Stomach smooth muscle (tissue), 2 donors: ENCODE results near the gene PRR14L.
"Not testable (repeated sequence)": the region's sequence is repeated elsewhere in the genome, so short reads cannot be mapped to it uniquely, and the experiment has no call there.

Source experiments
- H3K27ac ChIP-seq: one replicate; pipeline ENCODE4 v1.7.0; 2013; ENCODE audit warnings: mild to moderate bottlenecking, low read length, inconsistent platforms
- H3K27me3 ChIP-seq, 2 donors: one replicate each; pipeline ENCODE4 v1.7.0; 2013; ENCODE audit warnings: low read length in 2 of 2; ENCODE audit not compliant: insufficient read depth in 2 of 2, control insufficient read depth in 1 of 2
- H3K36me3 ChIP-seq, 2 donors: one replicate each; pipeline ENCODE4 v1.7.0; 2013; ENCODE audit warnings: low read length in 2 of 2; ENCODE audit not compliant: control insufficient read depth in 2 of 2, insufficient read depth in 2 of 2
- H3K4me1 ChIP-seq: one replicate; pipeline ENCODE4 v1.7.0; 2013; ENCODE audit warnings: low read length; ENCODE audit not compliant: control insufficient read depth, insufficient read depth
- H3K4me3 ChIP-seq, 2 donors: one replicate each; pipeline ENCODE4 v1.7.0; 2013; ENCODE audit warnings: low read length in 2 of 2
- H3K9ac ChIP-seq, 2 donors: one replicate each; pipeline ENCODE4 v1.7.0; 2013; ENCODE audit warnings: low read length in 2 of 2, mild to moderate bottlenecking in 1 of 2
- H3K9me3 ChIP-seq, 2 donors: one replicate each; pipeline ENCODE4 v1.7.0; 2013; ENCODE audit warnings: low read length in 2 of 2; ENCODE audit not compliant: control insufficient read depth in 2 of 2
- donor health status: healthy.
- donor health status: Pancreatic carcinoma.

Gene PRR14L

DNA sequence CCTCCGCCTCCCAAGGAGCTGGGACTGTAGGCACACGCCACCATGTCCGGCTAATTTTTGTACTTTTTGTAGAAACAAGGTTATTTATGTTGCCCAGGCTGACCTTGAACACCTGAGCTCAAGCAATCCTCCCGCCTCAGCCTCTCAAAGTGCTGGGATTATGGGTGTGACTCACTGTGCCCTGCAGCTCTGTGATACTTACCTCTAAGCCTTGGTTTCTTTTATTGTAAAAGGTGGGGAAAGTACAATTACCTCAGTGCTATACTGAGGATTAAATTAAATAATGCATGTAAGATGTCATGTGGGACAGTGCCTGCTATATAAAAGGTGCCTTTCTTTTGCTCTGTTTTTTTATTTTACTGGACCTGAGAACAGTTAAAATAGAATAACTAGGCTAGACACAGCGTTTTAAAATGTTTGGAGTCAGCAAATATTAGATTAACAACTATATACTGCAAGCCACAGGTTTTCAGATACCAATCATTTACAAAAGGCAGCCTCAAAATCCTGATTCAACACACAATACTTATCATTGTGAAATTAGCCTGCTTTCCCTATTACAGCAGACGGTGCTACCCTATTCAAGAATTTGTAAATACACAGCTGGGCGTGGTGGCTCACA is 30.0 kb downstream of the PRR14L start:
- Histone ChIP-seq H3K27ac (no peak overlapping the region), H3K4me3 (no peak overlapping the region), H3K9ac (no peak overlapping the region), H3K4me1 (no peaks in the 10 kb centered on the region), H3K36me3 (peaks cover 31 to 44% of the 10 kb centered on the region in 2 donors), H3K27me3 (no peaks in the 10 kb centered on the region), H3K9me3 (no peaks in the 10 kb centered on the region)

DNA sequence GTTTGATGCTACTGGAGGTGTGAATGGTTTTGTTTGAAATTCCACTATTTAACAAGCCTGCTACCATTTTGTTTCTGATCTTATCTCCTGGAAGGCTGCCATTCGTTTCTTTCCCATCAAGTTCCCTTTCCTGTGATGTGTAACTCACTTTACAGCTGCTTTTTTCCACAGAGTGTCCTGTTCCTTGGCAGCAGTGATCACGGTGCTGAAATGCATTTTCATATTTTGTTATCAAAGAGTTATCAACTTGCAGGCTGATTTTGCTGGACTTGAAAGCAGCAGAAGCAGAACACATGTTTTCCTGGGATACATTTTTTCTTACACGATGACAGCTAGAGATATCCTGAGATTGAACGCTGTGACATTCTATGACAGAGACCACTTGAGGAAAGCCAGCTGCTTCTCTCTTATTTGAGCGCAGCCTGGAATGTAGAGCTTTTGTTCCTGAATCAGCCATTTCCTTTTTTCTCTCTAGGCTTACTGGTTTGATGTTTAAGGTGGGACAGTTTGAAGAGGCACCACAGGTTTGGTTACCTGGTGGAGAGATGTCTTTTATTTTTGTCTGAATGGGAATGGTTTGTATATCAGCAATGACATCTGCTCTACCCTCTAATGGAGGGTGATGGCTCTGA is 34.7 kb downstream of the PRR14L start:
- no peak overlapping the region for H3K27ac ChIP-seq
- no peaks in the 10 kb centered on the region for H3K27me3 ChIP-seq
- H3K4me3 ChIP-seq = no peak overlapping the region
- H3K9me3 ChIP-seq = no peaks in the 10 kb centered on the region
- H3K9ac ChIP-seq = no peak overlapping the region
- H3K36me3 ChIP-seq = peaks cover 41 to 42% of the 10 kb centered on the region in 2 donors
- no peaks in the 10 kb centered on the region for H3K4me1 ChIP-seq

DNA sequence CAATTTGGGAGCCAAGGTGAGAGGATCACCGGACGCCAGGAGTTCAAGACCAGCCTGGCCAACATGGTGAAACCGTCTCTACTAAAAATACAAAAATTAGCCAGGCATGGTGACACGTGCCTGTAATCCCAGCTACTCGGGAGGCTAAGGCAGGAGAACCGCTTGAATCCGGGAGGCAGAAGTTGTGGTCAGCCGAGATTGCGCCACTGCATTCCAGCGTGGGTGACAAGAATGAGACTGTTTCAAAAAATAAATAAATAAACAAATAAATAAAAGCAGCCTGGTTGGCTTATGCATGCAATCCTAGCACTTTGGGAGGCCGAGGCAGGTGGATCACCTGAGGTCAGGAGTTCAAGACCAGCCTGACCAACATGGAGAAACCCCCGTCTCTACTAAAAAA is 38.7 kb downstream of the PRR14L start:
- H3K4me1 ChIP-seq, H3K27ac ChIP-seq, H3K9me3 ChIP-seq, H3K4me3 ChIP-seq, H3K9ac ChIP-seq, H3K27me3 ChIP-seq: not testable (repeated sequence)
- peaks cover 30 to 37% of the 10 kb centered on the region in 2 donors for H3K36me3 ChIP-seq

DNA sequence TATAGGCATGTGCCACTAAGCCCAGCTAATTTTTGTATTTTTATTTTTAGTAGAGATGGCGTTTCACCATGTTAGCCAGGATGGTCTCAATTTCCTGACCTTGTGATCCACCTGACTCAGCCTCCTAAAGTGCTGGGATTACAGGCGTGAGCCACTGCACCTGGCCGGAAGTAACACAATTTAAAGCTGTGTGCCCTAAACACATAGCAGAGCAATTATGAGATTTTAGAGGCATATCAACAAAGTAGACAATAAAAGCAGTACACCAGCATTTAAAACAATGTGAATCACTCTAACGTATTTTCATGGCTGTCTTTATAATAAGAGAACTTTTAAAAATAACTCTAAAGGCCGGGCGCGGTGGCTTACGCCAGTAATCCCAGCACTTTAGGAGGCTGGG is 42.4 kb downstream of the PRR14L start:
- H3K27me3 ChIP-seq = no peaks in the 10 kb centered on the region
- no peak overlapping the region for H3K4me3 ChIP-seq
- H3K9ac ChIP-seq = no peak overlapping the region
- H3K4me1 ChIP-seq = no peaks in the 10 kb centered on the region
- H3K27ac ChIP-seq = no peak overlapping the region
- H3K9me3 ChIP-seq = no peaks in the 10 kb centered on the region
- H3K36me3 ChIP-seq = peaks cover 15 to 22% of the 10 kb centered on the region in 2 donors

DNA sequence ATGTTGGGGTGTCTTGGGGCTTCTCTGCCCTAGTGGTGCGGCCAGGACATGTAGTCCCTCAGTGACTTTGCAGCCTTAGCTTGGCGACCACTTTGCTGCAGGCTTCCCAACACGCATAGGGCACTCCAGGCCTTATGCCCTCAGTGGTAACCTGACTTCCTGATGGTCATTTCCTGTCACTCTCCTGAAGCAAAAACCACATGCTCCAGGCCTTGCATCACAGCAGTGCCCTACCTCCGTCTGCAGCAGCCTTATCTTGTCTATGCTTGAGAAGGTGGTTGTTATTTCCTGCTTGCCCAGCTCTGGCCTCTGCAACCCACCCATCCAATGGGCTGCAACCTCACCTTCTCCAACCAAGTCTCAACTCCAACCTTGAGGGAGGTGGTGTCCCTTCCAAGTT is 54.5 kb downstream of the PRR14L start:
- no peak overlapping the region for H3K27ac ChIP-seq
- H3K4me1 ChIP-seq = no peaks in the 10 kb centered on the region
- H3K9me3 ChIP-seq = no peaks in the 10 kb centered on the region
- H3K27me3 ChIP-seq = no peaks in the 10 kb centered on the region
- H3K4me3 ChIP-seq = no peak overlapping the region
- peaks cover 24 to 25% of the 10 kb centered on the region in 2 donors for H3K36me3 ChIP-seq
- H3K9ac ChIP-seq = no peak overlapping the region

DNA sequence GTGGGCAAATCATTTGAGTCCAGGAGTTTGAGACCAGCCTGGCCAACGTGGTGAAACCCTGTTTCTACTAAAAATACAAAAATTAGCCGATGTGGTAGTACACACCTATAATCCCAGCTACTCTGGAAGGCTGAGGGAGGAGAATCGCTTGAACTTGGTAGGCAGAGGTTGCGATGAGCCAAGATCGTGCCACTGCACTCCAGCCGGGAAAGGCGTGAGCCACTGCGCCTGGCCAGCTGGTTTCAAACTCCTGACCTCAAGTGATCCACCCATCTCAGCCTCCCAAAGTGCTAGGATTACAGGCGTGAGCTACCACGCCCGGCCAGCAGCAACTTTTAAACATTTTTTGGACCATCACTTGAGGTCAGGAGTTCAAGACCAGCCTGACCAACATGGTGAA is 55.9 kb downstream of the PRR14L start:
- H3K4me1 ChIP-seq, H3K4me3 ChIP-seq, H3K27ac ChIP-seq, H3K9ac ChIP-seq, H3K9me3 ChIP-seq, H3K27me3 ChIP-seq: not testable (repeated sequence)
- H3K36me3 ChIP-seq = peaks cover 24 to 25% of the 10 kb centered on the region in 2 donors

GRCh38 chr22:31692186-31692886 is 57.6 kb downstream of the PRR14L start:
- Histone ChIP-seq H3K4me3 (no peak overlapping the region), H3K9me3 (no peaks in the 10 kb centered on the region), H3K9ac (no peak overlapping the region), H3K27me3 (no peaks in the 10 kb centered on the region), H3K4me1 (no peaks in the 10 kb centered on the region), H3K27ac (no peak overlapping the region), H3K36me3 (peaks cover 21 to 25% of the 10 kb centered on the region in 2 donors)

- Histone ChIP-seq H3K27me3 (no peaks in the 10 kb centered on the region), H3K27ac (no peak overlapping the region), H3K36me3 (peaks cover 16 to 25% of the 10 kb centered on the region in 2 donors), H3K9ac (no peak overlapping the region), H3K4me1 (no peaks in the 10 kb centered on the region), H3K4me3 (no peak overlapping the region), H3K9me3 (no peaks in the 10 kb centered on the region)
These were observed 58.5 kb downstream of the PRR14L start for GRCh38 chr22:31691408-31691807.

DNA sequence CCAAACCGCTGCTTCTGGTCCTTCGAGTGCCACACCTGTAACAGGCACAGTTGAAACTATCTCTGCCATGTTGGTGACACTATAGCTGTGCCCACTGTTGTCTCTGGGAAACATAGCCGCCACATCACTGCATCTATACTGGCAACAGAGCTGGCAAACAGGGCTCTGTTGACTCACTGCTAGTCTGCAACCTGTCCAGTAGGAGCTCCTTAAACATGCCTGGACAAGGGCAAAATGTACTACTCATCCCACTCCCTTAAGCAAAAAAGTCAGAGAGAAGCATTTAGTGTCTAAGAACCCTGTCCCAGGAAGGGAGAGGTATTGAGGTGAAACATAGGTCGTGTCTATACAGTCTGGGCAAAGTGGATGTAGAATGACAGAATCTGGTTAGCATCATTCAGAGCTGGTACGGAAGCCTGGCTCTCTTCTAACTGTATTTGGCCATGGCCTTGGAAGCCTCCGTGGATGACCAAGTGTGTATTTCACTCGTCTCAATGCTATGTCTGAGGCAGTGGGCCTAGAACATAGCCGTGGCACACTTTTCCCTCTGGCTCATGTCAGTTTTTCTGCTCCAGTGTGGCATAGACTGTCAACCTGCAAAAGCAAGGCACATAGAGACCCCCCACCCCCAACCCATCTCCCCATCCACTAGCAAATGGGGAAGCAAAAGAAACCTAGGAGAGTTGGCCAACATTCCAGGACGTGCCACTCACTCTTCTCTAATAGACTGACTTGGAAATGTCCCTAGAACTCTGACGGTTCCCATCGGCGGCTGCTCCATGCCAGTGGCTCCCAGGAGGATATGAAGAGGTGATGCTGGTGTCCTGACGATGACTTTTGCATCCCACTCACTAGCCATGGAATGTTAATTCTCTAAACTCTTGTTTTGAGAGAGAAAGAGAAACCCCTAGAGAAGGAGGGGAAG is 66.5 kb downstream of the PRR14L start:
- Histone ChIP-seq H3K9me3 (no peaks in the 10 kb centered on the region), H3K4me3 (no peak overlapping the region), H3K4me1 (peaks cover 33% of the 10 kb centered on the region), H3K9ac (no peak overlapping the region), H3K27ac (peak overlapping the region; percentile 49), H3K27me3 (no peaks in the 10 kb centered on the region), H3K36me3 (peaks cover 10 to 13% of the 10 kb centered on the region in 2 donors)

DNA sequence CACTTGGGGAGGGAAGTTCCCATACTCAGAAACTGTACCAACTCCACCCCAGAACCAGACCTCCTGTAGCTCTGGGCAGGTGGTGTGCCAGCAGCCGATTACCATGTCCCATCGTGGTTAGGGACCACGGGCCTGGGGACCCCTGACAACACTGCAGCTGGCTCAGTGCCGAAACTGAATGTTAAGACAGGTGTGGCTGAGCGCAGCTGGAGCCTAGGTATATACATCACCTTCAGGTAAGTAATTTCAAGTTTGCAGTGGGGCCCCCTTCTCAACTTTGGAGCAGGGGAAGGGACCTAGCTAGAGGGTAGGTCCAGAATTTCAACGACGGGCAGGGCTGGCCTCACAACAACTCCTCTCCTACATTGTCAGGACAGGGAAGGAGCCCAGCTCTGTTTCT is 67.2 kb downstream of the PRR14L start:
- H3K27ac ChIP-seq = peak overlapping the region; percentile 49

More for the DNA sequence above, 67.2 kb downstream of the PRR14L start:
- peaks cover 10 to 13% of the 10 kb centered on the region in 2 donors for H3K36me3 ChIP-seq
- no peak overlapping the region for H3K4me3 ChIP-seq
- H3K27me3 ChIP-seq = no peaks in the 10 kb centered on the region
- H3K4me1 ChIP-seq = peaks cover 33% of the 10 kb centered on the region
- no peaks in the 10 kb centered on the region for H3K9me3 ChIP-seq
- no peak overlapping the region for H3K9ac ChIP-seq
